GM23338 (cell line): ENCODE data around the gene PIK3AP1. TPM values are rescaled to one million over a fixed set of nuclear protein-coding genes. Genes with fewer than 3 reads are reported as not detected.

Experiments
- ATAC-seq: fragments of 200-7000 bp; cut with Tn5 transposase; 3 replicates; pipeline ENCODE4 v1.9.1; 2020
- DNase-seq: peaks from one replicate; pipeline ENCODE4 v3.0.0-alpha.2; 2015; ENCODE audit warnings: low spot score
- H2AFZ ChIP-seq: fragments of 200-600 bp; sonication (generic); 2 replicates; pipeline ENCODE4 v1.8.0; 2016; ENCODE audit warnings: antibody characterized with exemption, mild to moderate bottlenecking, moderate library complexity
- H3F3A ChIP-seq: fragments of 200-600 bp; sonication (generic); replicated peaks from 2 replicates; pipeline ENCODE4 v1.8.0; 2017; ENCODE audit warnings: antibody characterized with exemption, mixed run types, low read depth
- H3K27ac ChIP-seq: fragments of 200-600 bp; sonication (generic); 2 replicates; pipeline ENCODE4 v1.6.1; 2016; ENCODE audit warnings: low read depth
- H3K27me3 ChIP-seq: fragments of 200-600 bp; sonication (generic); 2 replicates; pipeline ENCODE4 v1.8.0; 2016; ENCODE audit warnings: mild to moderate bottlenecking, mixed run types, moderate library complexity; ENCODE audit not compliant: insufficient read depth
- H3K36me3 ChIP-seq: fragments of 200-600 bp; sonication (generic); 2 replicates; pipeline ENCODE4 v1.8.0; 2016; ENCODE audit warnings: mild to moderate bottlenecking; ENCODE audit not compliant: insufficient read depth
- H3K4me1 ChIP-seq: fragments of 200-600 bp; sonication (generic); 2 replicates; pipeline ENCODE4 v1.8.0; 2016; ENCODE audit warnings: mild to moderate bottlenecking, moderate library complexity; ENCODE audit not compliant: insufficient read depth
- H3K4me2 ChIP-seq: fragments of 200-600 bp; sonication (generic); 2 replicates; pipeline ENCODE4 v1.7.1; 2017; ENCODE audit warnings: mixed run types
- H3K4me3 ChIP-seq: fragments of 200-600 bp; sonication (generic); 2 replicates; pipeline ENCODE4 v1.6.1; 2016; ENCODE audit warnings: mixed run types
- H3K79me2 ChIP-seq: fragments of 200-600 bp; sonication (generic); replicated peaks from 2 replicates; pipeline ENCODE4 v1.8.0; 2017; ENCODE audit warnings: mild to moderate bottlenecking; ENCODE audit not compliant: insufficient read depth
- H3K9me2 ChIP-seq: fragments of 200-600 bp; sonication (generic); 2 replicates; pipeline ENCODE4 v1.8.0; 2017; ENCODE audit not compliant: insufficient read depth
- H4K20me1 ChIP-seq: fragments of 200-600 bp; sonication (generic); replicated peaks from 2 replicates; pipeline ENCODE4 v1.8.0; 2017; ENCODE audit warnings: mild to moderate bottlenecking; ENCODE audit not compliant: insufficient read depth
- H3K27ac Mint-ChIP-seq: 2 replicates; pipeline ENCODE4 v1.8.0; 2020; ENCODE audit warnings: inconsistent platforms, mild to moderate bottlenecking, moderate library complexity, mixed read lengths
- H3K27me3 Mint-ChIP-seq: 3 replicates; pipeline ENCODE4 v1.8.0; 2022; ENCODE audit warnings: low read depth, mild to moderate bottlenecking, moderate library complexity, mixed read lengths, inconsistent platforms; ENCODE audit not compliant: insufficient read depth, poor library complexity
- H3K36me3 Mint-ChIP-seq: 3 replicates; pipeline ENCODE4 v1.8.0; 2021; ENCODE audit warnings: low read depth, mild to moderate bottlenecking, inconsistent platforms, moderate library complexity, mixed read lengths
- H3K4me1 Mint-ChIP-seq: 3 replicates; pipeline ENCODE4 v1.8.0; 2020; ENCODE audit warnings: mild to moderate bottlenecking, inconsistent platforms, mixed read lengths
- H3K4me3 Mint-ChIP-seq: 3 replicates; pipeline ENCODE4 v1.8.0; 2021; ENCODE audit warnings: moderate library complexity, mild to moderate bottlenecking, inconsistent platforms, mixed read lengths
- H3K9me3 Mint-ChIP-seq: 3 replicates; pipeline ENCODE4 v1.8.0; 2020; ENCODE audit warnings: moderate library complexity, mild to moderate bottlenecking, inconsistent platforms, mixed read lengths
- CTCF ChIP-seq, 2 experiments: fragments of 200-600 bp in 1 of 2; sonication (generic) in 1 of 2; conservative IDR thresholded peaks; 2 replicates each; pipeline versions ENCODE4 v1.5.1 to v1.6.1; 2016 to 2017; ENCODE audit warnings: antibody characterized with exemption in 2 of 2, low read depth in 2 of 2, mild to moderate bottlenecking in 2 of 2, moderate library complexity in 1 of 2
- ETS1 ChIP-seq: IDR thresholded peaks from 2 replicates; pipeline ENCODE4 v1.6.1; 2016; ENCODE audit warnings: antibody characterized with exemption
- EZH2 ChIP-seq: fragments of 200-600 bp; sonication (generic); IDR thresholded peaks from one replicate; pipeline ENCODE4 v1.8.0; 2017; ENCODE audit warnings: antibody characterized with exemption, mild to moderate bottlenecking, low read depth; ENCODE audit not compliant: unreplicated experiment
- EZH2phosphoT487 ChIP-seq: fragments of 200-600 bp; sonication (generic); IDR thresholded peaks from one replicate; pipeline ENCODE4 v1.8.1; 2018; ENCODE audit warnings: antibody characterized with exemption; ENCODE audit not compliant: unreplicated experiment
- JUNB ChIP-seq: IDR thresholded peaks from one replicate; pipeline ENCODE4 v1.6.1; 2016; ENCODE audit warnings: antibody characterized with exemption; ENCODE audit not compliant: unreplicated experiment
- POLR2AphosphoS5 ChIP-seq: IDR thresholded peaks from 2 replicates; pipeline ENCODE4 v1.6.1; 2016; ENCODE audit warnings: antibody characterized with exemption, low read depth
- REST ChIP-seq: IDR thresholded peaks from one replicate; pipeline ENCODE4 v1.6.1; 2018; ENCODE audit warnings: antibody characterized with exemption; ENCODE audit not compliant: unreplicated experiment
- STAT1 ChIP-seq: IDR thresholded peaks from one replicate; pipeline ENCODE4 v1.6.1; 2016; ENCODE audit warnings: antibody characterized with exemption; ENCODE audit not compliant: unreplicated experiment
- ZNF114 ChIP-seq: fragments of 250-450 bp; sonication (Bioruptor Pico); IDR thresholded peaks from 2 replicates; pipeline ENCODE4 v1.5.0; 2020; ENCODE audit warnings: mild to moderate bottlenecking, moderate library complexity
- ZNF331 ChIP-seq: fragments of 250-450 bp; sonication (Bioruptor Pico); IDR thresholded peaks from 2 replicates; pipeline ENCODE4 v1.5.0; 2020; ENCODE audit warnings: low read depth, mild to moderate bottlenecking, moderate library complexity
- ZNF462 ChIP-seq: fragments of 250-450 bp; sonication (Bioruptor Pico); IDR thresholded peaks from 2 replicates; pipeline ENCODE4 v1.5.0; 2020; ENCODE audit warnings: mild to moderate bottlenecking, moderate library complexity
- polyA plus RNA-seq: library from polyadenylated mRNA; unstranded; fragments of >200 nt; fragmentation: Nextera tagmentation; extraction: Ambion mirVana; gene quantifications from 2 replicates; pipeline ENCODE4 v1.2.1, GENCODE V29; 2016
- total RNA-seq: library from RNA; depleted of rRNA; stranded (reverse); fragments of >200 nt; shearing (Covaris generic); gene quantifications from 2 replicates; pipeline ENCODE4 v1.2.3, GENCODE V29; 2014

The PIK3AP1 gene
- total and polyA plus RNA-seq, 2 experiments from 2014 or later, result 0.65 to 2.3 TPM

GRCh38 chr10:96704563-96704962 lies 15.8 kb downstream of the PIK3AP1 start (continued):
- TF ChIP-seq CTCF (conservative IDR thresholded peaks at IDR 0.05; ENCODE audit: low read depth in 2 of 2), result no peak
- TF ChIP-seq ZNF114 (CRISPR knock-in tag), result no peak
- no peak for TF ChIP-seq JUNB
- TF ChIP-seq ZNF331, result no peak
- TF ChIP-seq EZH2, result no peak

- ATAC-seq, result no peak
- no peaks in the 10 kb centered on the region for H3K36me3 Mint-ChIP-seq
- Histone ChIP-seq H3K4me3 (no peak overlapping the region), H3F3A (no peaks in the 10 kb centered on the region), H4K20me1 (no peaks in the 10 kb centered on the region), H3K9me2 (no peaks in the 10 kb centered on the region), H3K4me2 (no peak overlapping the region), H3K27me3 (no peaks in the 10 kb centered on the region), H2AFZ (no peak overlapping the region), H3K36me3 (no peaks in the 10 kb centered on the region), H3K79me2 (no peaks in the 10 kb centered on the region), H3K27ac (no peak overlapping the region), H3K4me1 (no peaks in the 10 kb centered on the region)
- peaks cover 2% of the 10 kb centered on the region for H3K27me3 Mint-ChIP-seq
- H3K4me1 Mint-ChIP-seq, result peaks cover 3% of the 10 kb centered on the region; the same call in 2 of the 3 replicates
- TF ChIP-seq ZNF331 (no peak), POLR2AphosphoS5 (no peak), STAT1 (no peak), ZNF114 (CRISPR knock-in tag) (no peak), ZNF462 (CRISPR knock-in tag) (no peak), EZH2phosphoT487 (no peak), JUNB (no peak), ETS1 (no peak), EZH2 (no peak), REST (no peak)
- no peak overlapping the region for H3K27ac Mint-ChIP-seq
- no peak for DNase-seq
- no peak overlapping the region for H3K4me3 Mint-ChIP-seq
- no peaks in the 10 kb centered on the region for H3K9me3 Mint-ChIP-seq
Observed at GRCh38 chr10:96703358-96703757, 17.0 kb downstream of the PIK3AP1 start.
